HUES6 (cell line): Measurements from ENCODE around the gene GPX2.

ENCODE experiments used
- H3K27ac ChIP-seq: 2 replicates; pipeline ENCODE4 v1.7.0; 2013; ENCODE audit warnings: low read depth, mild to moderate bottlenecking, low read length, inconsistent platforms
- H3K27me3 ChIP-seq: 2 replicates; pipeline ENCODE4 v1.6.1; 2013; ENCODE audit warnings: low read length; ENCODE audit not compliant: control insufficient read depth, insufficient read depth
- H3K36me3 ChIP-seq: 2 replicates; pipeline ENCODE4 v1.6.1; 2013; ENCODE audit warnings: low read length; ENCODE audit not compliant: control insufficient read depth, insufficient read depth
- H3K4me1 ChIP-seq: 2 replicates; pipeline ENCODE4 v1.6.1; 2013; ENCODE audit warnings: low read length; ENCODE audit not compliant: control insufficient read depth, insufficient read depth
- H3K4me3 ChIP-seq: 2 replicates; pipeline ENCODE4 v1.5.1; 2013; ENCODE audit warnings: low read depth, low read length
- H3K9ac ChIP-seq: one replicate; pipeline ENCODE4 v1.6.1; 2013; ENCODE audit warnings: mild to moderate bottlenecking, low read length
- H3K9me3 ChIP-seq: 2 replicates; pipeline ENCODE4 v1.6.1; 2013; ENCODE audit warnings: low read depth, low read length; ENCODE audit not compliant: control insufficient read depth, insufficient read depth

Gene GPX2

GRCh38 chr14:64942531-64943111 lies at the start of gene GPX2:
TSS of gene GPX2 (minus strand) at chr14:64942745. CDS start at chr14:64942726, 19 bp downstream.
- Histone ChIP-seq H3K4me3 (no peak within 1 kb of the TSS), H3K36me3 (peaks cover 5% of the 10 kb centered on the region), H3K27me3 (no peaks in the 10 kb centered on the region), H3K9me3 (no peaks in the 10 kb centered on the region), H3K27ac (no peak within 1 kb of the TSS), H3K4me1 (peaks cover 23% of the 10 kb centered on the region), H3K9ac (no peak within 1 kb of the TSS)

- peaks cover 4% of the 10 kb centered on the region for H3K27me3 ChIP-seq
- no peaks in the 10 kb centered on the region for H3K9me3 ChIP-seq
- H3K27ac ChIP-seq: no peak overlapping the region
- H3K36me3 ChIP-seq: no peaks in the 10 kb centered on the region
- H3K4me1 ChIP-seq: 0 out of 2 replicates have a peak, but pooled peaks cover 5% of the 10 kb centered on the region
- no peak overlapping the region for H3K9ac ChIP-seq
- no peak overlapping the region for H3K4me3 ChIP-seq
These were observed 48.4 kb upstream of the GPX2 start for GRCh38 chr14:64990939-64991338.

DNA sequence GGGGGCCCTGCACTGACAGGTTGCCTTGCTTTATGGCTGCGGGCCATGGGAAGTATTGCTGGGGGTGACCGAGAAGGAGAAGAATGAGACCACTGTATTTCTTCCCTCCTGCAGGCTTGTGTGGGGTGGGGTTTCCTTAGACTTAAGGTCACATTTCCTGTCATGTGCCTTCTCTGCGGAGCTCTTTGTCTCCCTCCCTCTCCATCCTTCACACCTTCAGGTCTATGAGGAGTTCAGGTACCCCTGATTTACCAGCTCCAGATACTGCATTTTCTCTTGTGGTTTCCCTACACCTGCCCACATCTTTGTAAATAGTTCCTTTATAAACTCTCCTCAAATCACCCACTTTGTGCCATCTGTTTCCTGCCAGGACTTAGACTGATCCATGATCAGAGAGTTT lies 47.8 kb upstream of the GPX2 start:
- H3K27me3 ChIP-seq: peaks cover 7% of the 10 kb centered on the region
- H3K4me1 ChIP-seq: 0 out of 2 replicates have a peak, but pooled peaks cover 5% of the 10 kb centered on the region
- H3K27ac ChIP-seq: no peak overlapping the region
- H3K9me3 ChIP-seq: no peaks in the 10 kb centered on the region
- no peak overlapping the region for H3K4me3 ChIP-seq
- H3K36me3 ChIP-seq: no peaks in the 10 kb centered on the region
- no peak overlapping the region for H3K9ac ChIP-seq

DNA sequence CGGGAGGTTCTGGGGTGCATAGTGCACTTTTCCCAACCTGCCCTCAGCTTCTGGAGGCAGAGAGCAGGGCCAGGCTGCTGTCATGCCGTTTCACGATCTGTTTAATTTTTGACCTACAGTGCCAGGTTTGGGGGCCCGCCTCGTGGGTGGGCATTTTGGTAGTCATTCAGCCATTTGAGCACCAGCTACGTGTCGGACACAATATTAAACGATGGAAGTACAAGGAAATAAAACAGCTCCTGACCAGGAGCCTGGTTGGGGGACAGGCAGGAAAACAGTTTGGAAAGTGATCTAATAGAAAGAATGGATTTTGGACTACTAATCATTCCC lies 44.9 kb upstream of the GPX2 start:
- peak overlapping the region; percentile 15; the same call in 1 of the 2 replicates for H3K27ac ChIP-seq

GRCh38 chr14:64986648-64987437 lies 44.3 kb upstream of the GPX2 start, which contains the start of gene FNTB:
TSS of gene FNTB (plus strand) at chr14:64986895. CDS start at chr14:64986954, 59 bp downstream.
- peaks cover 12% of the 10 kb centered on the region for H3K27me3 ChIP-seq
- H3K4me1 ChIP-seq: 0 out of 2 replicates have a peak, but pooled peaks cover 5% of the 10 kb centered on the region
- no peaks in the 10 kb centered on the region for H3K9me3 ChIP-seq
- H3K36me3 ChIP-seq: no peaks in the 10 kb centered on the region
- H3K9ac ChIP-seq: peak within 1 kb of the TSS; percentile 80
- H3K4me3 ChIP-seq: peak within 1 kb of the TSS; percentile 82
- peak within 1 kb of the TSS; percentile 15; the same call in 1 of the 2 replicates for H3K27ac ChIP-seq

More for the DNA sequence above, 44.9 kb upstream of the GPX2 start:
- H3K4me1 ChIP-seq: 0 out of 2 replicates have a peak, but pooled peaks cover 5% of the 10 kb centered on the region
- H3K4me3 ChIP-seq: peak overlapping the region; percentile 82
- H3K36me3 ChIP-seq: no peaks in the 10 kb centered on the region
- H3K9me3 ChIP-seq: no peaks in the 10 kb centered on the region
- peaks cover 12% of the 10 kb centered on the region for H3K27me3 ChIP-seq
- H3K9ac ChIP-seq: peak overlapping the region; percentile 80

DNA sequence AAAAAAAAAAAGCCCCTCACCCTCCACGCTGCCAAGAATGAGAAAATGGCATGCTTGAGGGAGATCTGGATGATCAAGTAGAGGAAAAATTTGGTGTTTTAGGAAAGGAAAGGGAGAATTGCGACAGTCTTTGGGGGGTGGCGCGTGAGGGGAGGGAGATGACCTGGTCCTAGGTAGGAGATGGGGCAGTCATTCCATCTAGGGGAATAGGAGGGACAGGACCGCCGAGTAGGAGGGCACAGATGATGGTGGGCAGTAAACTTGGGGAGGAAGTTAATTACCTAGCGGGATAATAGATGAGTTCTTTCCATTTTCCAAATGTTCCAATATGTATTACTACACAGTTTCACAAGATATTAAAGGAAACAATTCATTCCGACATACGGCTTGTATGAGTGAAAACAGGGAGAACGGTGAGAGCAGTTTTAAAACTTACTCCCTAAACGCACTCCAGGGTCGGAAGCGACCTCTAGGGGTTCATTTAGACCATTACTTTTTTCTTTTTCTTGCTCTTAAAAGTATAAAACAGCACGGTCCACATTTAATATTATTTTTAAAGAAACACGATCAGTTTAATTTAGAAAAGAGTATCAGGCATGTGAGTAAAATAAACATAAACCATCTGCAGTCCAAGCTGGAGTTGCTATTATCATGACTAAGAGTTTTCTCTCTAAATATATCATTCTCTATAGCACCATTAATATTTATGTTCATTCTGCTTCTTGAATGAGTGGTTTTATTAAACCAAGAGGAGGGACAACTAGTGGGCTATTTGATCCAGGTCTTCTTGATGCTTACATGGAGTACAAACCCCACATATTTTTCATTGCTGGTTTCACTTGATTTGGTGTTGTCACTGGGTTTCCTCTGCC lies 41.1 kb upstream of the GPX2 start:
- H3K4me3 ChIP-seq: peak overlapping the region; percentile 36
- peaks cover 12% of the 10 kb centered on the region for H3K27me3 ChIP-seq
- H3K9me3 ChIP-seq: no peaks in the 10 kb centered on the region
- H3K27ac ChIP-seq: no peak overlapping the region
- H3K36me3 ChIP-seq: no peaks in the 10 kb centered on the region
- H3K9ac ChIP-seq: no peak overlapping the region
- peaks cover 6% of the 10 kb centered on the region for H3K4me1 ChIP-seq

DNA sequence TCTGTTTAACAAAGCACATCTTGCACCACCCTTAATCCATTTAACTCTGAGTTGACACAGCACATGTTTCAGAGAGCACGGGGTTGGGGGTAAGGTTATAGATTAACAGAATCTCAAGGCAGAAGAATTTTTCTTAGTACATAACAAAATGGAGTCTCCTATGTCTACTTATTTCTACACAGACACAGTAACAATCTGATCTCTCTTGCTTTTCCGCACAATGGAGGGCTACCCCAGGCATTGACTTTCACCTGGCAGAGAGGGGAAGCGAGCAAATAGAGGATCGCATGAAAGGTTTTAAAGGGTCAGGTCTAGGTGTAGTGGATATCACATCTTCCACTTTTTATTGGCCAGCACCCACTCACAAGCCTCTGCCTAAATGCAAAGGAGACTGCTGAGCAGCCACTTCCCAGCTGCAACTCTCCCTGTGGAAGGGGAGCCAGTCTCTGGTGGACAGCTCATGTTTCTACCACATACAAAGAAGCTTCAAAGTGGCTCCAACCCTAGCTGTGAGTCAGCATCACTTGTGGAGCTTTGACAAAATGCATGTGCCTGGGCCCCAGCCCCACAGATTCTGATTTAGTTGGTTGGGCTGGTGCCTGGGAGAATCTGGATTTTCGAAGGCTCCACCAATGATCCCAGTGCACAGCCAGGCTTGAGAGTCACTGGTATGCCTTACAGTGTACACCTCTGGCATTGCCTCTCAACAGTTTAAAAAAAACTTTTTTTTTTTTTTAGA lies 37.0 kb upstream of the GPX2 start:
- Histone ChIP-seq H3K9ac (peak overlapping the region; percentile 43), H3K4me3 (no peak overlapping the region), H3K4me1 (peaks cover 18% of the 10 kb centered on the region), H3K27me3 (0 out of 2 replicates have a peak, but pooled peaks cover 3% of the 10 kb centered on the region), H3K9me3 (no peaks in the 10 kb centered on the region), H3K36me3 (no peaks in the 10 kb centered on the region), H3K27ac (no peak overlapping the region; the same call in 1 of the 2 replicates)

GRCh38 chr14:64974563-64974962 lies 32.0 kb upstream of the GPX2 start:
- no peaks in the 10 kb centered on the region for H3K9me3 ChIP-seq
- H3K4me3 ChIP-seq: peak overlapping the region; percentile 22; the same call in 1 of the 2 replicates
- H3K36me3 ChIP-seq: no peaks in the 10 kb centered on the region
- peak overlapping the region; percentile 76; the same call in 1 of the 2 replicates for H3K27ac ChIP-seq
- peak overlapping the region; percentile 10 for H3K9ac ChIP-seq
- H3K4me1 ChIP-seq: peaks cover 39% of the 10 kb centered on the region
- peaks cover 23% of the 10 kb centered on the region for H3K27me3 ChIP-seq

- Histone ChIP-seq H3K4me1 (peaks cover 43% of the 10 kb centered on the region), H3K27me3 (peaks cover 23% of the 10 kb centered on the region), H3K27ac (no peak overlapping the region), H3K9ac (no peak overlapping the region), H3K36me3 (no peaks in the 10 kb centered on the region), H3K4me3 (no peak overlapping the region), H3K9me3 (no peaks in the 10 kb centered on the region)
These were observed 31.3 kb upstream of the GPX2 start for GRCh38 chr14:64973826-64974225.

- Histone ChIP-seq H3K27ac (no peak overlapping the region), H3K4me1 (peaks cover 51% of the 10 kb centered on the region), H3K9ac (peak overlapping the region; percentile 59), H3K27me3 (peaks cover 20% of the 10 kb centered on the region), H3K4me3 (peak overlapping the region; percentile 80), H3K9me3 (no peaks in the 10 kb centered on the region), H3K36me3 (no peaks in the 10 kb centered on the region)
These were observed 30.5 kb upstream of the GPX2 start for GRCh38 chr14:64973026-64973442.
